ENCODE measurements around the gene KIAA0825. TPM values are rescaled to one million over a fixed set of nuclear protein-coding genes. Genes with fewer than 3 reads are reported as not detected.

The KIAA0825 gene
- total and polyA plus RNA-seq, 12 donors = 0.34 to 11.5 (median 3.1) TPM

DNA sequence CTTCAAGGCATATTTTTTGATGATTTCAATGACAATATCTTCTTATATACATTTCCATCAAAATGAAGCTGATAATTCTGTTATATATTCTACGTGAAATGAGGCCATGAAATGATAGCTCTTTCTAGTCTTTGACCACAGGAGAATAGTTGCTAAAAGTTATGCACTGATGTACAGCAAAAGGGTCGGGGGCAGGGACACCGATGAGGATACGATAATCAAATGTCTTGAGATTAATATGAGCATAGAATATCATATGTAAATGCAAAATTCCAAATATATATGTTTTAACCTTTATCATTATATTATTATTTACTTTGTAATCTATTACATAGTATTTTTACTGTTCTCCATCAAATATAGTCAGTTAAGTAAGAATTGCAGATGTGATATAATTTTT, 264.8 kb downstream of the KIAA0825 start:
- no peak for DNase-seq
- WGBS, 4 donors = 71 to 97% (median 94%) methylated on average over 4 of the region's 4 CpGs

DNA sequence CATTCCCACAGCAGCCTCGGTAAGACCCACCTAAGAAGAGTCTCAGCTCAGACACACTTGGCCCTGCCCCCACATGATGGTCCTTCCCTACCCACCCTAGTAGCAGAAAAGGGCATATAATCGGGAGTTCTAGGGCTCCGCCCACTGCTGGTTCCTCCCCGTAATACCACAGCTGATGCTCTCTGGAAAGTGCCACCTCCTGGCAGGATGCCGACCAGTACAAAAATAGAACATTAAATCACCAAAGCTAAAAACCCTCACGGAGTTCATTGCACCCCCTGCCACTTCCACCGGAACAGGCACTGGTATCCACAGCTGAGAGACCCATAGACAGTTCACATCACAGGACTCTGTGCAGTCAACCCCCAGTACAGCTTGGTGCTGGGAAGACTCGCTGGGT, 271.3 kb downstream of the KIAA0825 start:
- Histone ChIP-seq H3K4me1 (replicated peaks in 1 of 2) (no peaks in the 10 kb centered on the region), H3K36me3 (replicated peaks in 1 of 2) (no peaks in the 10 kb centered on the region), H3K27me3 (no peaks in the 10 kb centered on the region), H3K4me3 (no peak overlapping the region), H3K9me3 (replicated peaks in 1 of 3) (no peaks in the 10 kb centered on the region), H3K27ac (no peak overlapping the region)
- intact Hi-C loops (cut with DNase I) = no loop called here
- DNase-seq = no peak
- 91 to 97% (median 95%) methylated on average over 5 to 8 of the region's 8 CpGs for WGBS, 4 donors
- TF ChIP-seq, protein P1, sequence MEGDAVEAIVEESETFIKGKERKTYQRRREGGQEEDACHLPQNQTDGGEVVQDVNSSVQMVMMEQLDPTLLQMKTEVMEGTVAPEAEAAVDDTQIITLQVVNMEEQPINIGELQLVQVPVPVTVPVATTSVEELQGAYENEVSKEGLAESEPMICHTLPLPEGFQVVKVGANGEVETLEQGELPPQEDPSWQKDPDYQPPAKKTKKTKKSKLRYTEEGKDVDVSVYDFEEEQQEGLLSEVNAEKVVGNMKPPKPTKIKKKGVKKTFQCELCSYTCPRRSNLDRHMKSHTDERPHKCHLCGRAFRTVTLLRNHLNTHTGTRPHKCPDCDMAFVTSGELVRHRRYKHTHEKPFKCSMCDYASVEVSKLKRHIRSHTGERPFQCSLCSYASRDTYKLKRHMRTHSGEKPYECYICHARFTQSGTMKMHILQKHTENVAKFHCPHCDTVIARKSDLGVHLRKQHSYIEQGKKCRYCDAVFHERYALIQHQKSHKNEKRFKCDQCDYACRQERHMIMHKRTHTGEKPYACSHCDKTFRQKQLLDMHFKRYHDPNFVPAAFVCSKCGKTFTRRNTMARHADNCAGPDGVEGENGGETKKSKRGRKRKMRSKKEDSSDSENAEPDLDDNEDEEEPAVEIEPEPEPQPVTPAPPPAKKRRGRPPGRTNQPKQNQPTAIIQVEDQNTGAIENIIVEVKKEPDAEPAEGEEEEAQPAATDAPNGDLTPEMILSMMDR (IDR thresholded peaks at IDR 0.05) = no peak
- TF ChIP-seq POLR2A (IDR thresholded peaks at IDR 0.05) = no peak

More for the DNA sequence above, 264.8 kb downstream of the KIAA0825 start:
- no peaks in the 10 kb centered on the region for H3K4me1 ChIP-seq (replicated peaks in 1 of 2)
- no peak overlapping the region for H3K27ac ChIP-seq
- no peaks in the 10 kb centered on the region for H3K27me3 ChIP-seq
- H3K9me3 ChIP-seq (replicated peaks in 1 of 3) = peaks cover 0 to 5% (median 0%) of the 10 kb centered on the region in 3 donors
- intact Hi-C loops (cut with DNase I) = no loop called here
- TF ChIP-seq POLR2A (IDR thresholded peaks at IDR 0.05) = no peak
- TF ChIP-seq, protein P1 (IDR thresholded peaks at IDR 0.05) = no peak
- H3K36me3 ChIP-seq (replicated peaks in 1 of 2) = no peaks in the 10 kb centered on the region
- H3K4me3 ChIP-seq = no peak overlapping the region

DNA sequence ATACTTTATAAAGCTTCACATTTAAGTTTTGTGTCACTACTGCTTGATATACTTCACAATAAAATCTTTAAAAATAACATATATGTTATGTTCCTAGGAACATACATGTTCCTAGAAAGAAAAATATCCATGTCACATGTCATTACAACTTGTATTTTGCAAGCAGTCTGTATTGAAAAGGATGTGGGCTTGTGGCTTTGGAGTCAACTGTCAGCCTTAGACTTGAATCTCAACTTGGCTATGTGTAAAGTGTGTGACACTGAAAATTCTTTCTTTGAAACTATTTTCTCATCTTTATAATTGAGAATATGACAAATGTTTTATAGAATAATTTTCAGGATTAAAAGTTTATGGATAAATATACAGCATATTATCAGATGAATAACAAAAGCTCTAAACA, 273.1 kb downstream of the KIAA0825 start:
- Histone ChIP-seq H3K36me3 (replicated peaks in 1 of 2) (no peaks in the 10 kb centered on the region), H3K27ac (no peak overlapping the region), H3K4me3 (no peak overlapping the region), H3K27me3 (no peaks in the 10 kb centered on the region), H3K4me1 (replicated peaks in 1 of 2) (no peaks in the 10 kb centered on the region), H3K9me3 (replicated peaks in 1 of 3) (no peaks in the 10 kb centered on the region)
- intact Hi-C loops (cut with DNase I) = no loop called here
- TF ChIP-seq, protein P1 (IDR thresholded peaks at IDR 0.05) = no peak
- no peak for TF ChIP-seq POLR2A (IDR thresholded peaks at IDR 0.05)
- no peak for DNase-seq

DNA sequence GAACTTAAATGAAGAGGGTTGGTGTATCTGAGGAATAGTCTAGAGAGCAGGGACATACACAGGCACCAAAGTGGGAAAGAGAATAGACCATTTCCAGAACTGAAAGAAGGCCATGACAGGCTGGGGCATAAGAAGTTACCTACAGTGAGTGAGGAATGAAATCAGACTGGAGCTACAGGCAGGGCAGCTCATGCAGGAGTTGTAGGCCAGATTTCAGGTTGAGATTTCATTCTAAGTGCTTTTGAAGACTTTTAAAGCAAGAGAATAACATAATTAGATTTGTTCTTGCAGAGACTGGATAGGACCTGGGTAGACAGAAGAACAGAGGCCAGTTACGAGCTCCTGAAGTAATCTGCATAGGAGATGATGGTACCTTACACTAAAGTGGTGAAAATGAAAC, 280.8 kb downstream of the KIAA0825 start:
- Histone ChIP-seq H3K36me3 (replicated peaks in 1 of 2) (no peaks in the 10 kb centered on the region), H3K4me3 (no peak overlapping the region), H3K4me1 (replicated peaks in 1 of 2) (no peaks in the 10 kb centered on the region), H3K27me3 (no peaks in the 10 kb centered on the region), H3K9me3 (replicated peaks in 1 of 3) (no peaks in the 10 kb centered on the region), H3K27ac (no peak overlapping the region)
- DNase-seq = no peak
- TF ChIP-seq, protein P1 (IDR thresholded peaks at IDR 0.05) = no peak
- TF ChIP-seq POLR2A (IDR thresholded peaks at IDR 0.05) = no peak
- WGBS, 4 donors = 89 to 96% (median 94%) methylated on average over 1 of the region's 1 CpG
- intact Hi-C loops (cut with DNase I) = no loop called here

All from adrenal gland (tissue), 12 donors.